ENCODE results near the gene SYT12.
A peak's percentile ranks its signal among the peaks of the same experiment; 100 is the strongest.

Gene SYT12

GRCh38 chr11:67031791-67032561 is 9.0 kb downstream of the SYT12 start:
- DNase-seq = no peak

- DNase-seq = no peak
These were observed 10.1 kb downstream of the SYT12 start for GRCh38 chr11:67032830-67033551.

GRCh38 chr11:67033661-67034166 is 10.8 kb downstream of the SYT12 start:
- DNase-seq = no peak

GRCh38 chr11:67034350-67034749 is 11.4 kb downstream of the SYT12 start:
- no peak for DNase-seq

GRCh38 chr11:67040147-67040546 is 17.2 kb downstream of the SYT12 start:
- DNase-seq = no peak

- no peak for DNase-seq
These were observed 18.7 kb downstream of the SYT12 start for GRCh38 chr11:67041602-67042001.

GRCh38 chr11:67043572-67044349 is 20.8 kb downstream of the SYT12 start:
- no peak for DNase-seq

- DNase-seq = no peak
These were observed 21.6 kb downstream of the SYT12 start for GRCh38 chr11:67044496-67044895.

- no peak for DNase-seq
These were observed 22.4 kb downstream of the SYT12 start for GRCh38 chr11:67045314-67045713.

- DNase-seq = no peak
These were observed 25.7 kb downstream of the SYT12 start for GRCh38 chr11:67048515-67049130.

- no peak for DNase-seq
These were observed 27.2 kb downstream of the SYT12 start for GRCh38 chr11:67050139-67050538.

- DNase-seq = no peak
These were observed 28.4 kb downstream of the SYT12 start for GRCh38 chr11:67051180-67051893.

- DNase-seq = no peak
These were observed 29.1 kb downstream of the SYT12 start for GRCh38 chr11:67051945-67052488.

- no peak for DNase-seq
These were observed 30.0 kb downstream of the SYT12 start for GRCh38 chr11:67052891-67053290.

GRCh38 chr11:67053896-67054329 is 31.0 kb downstream of the SYT12 start:
- no peak for DNase-seq

GRCh38 chr11:67054346-67054835 is 31.5 kb downstream of the SYT12 start:
- DNase-seq = no peak

- DNase-seq = no peak
These were observed 32.0 kb downstream of the SYT12 start for GRCh38 chr11:67054836-67055523.

GRCh38 chr11:67055812-67056211 is 32.9 kb downstream of the SYT12 start:
- peak; percentile 17 for DNase-seq

GRCh38 chr11:67056267-67057204 is 33.6 kb downstream of the SYT12 start, which contains the start of gene RHOD:
Gene RHOD, plus strand, starts transcription at chr11:67056847. Its CDS starts 56 bp downstream, at chr11:67056903.
- no peak for DNase-seq

GRCh38 chr11:67057205-67057672 is 34.3 kb downstream of the SYT12 start:
- no peak for DNase-seq

Data from activated T-cell treated with anti-CD3 and anti-CD28 coated beads for 4 hours (primary cell).